C4-2B (cell line): ENCODE data around the gene SREBF2.

ENCODE experiments used
- ZFX ChIP-seq: fragments of 450-650 bp; IDR thresholded peaks from 2 replicates; pipeline ENCODE4 v1.6.1; 2017
- TF ChIP-seq, protein P1 (sequence below): fragments of 450-650 bp; conservative IDR thresholded peaks from 2 replicates; pipeline ENCODE4 v1.5.1; 2017; ENCODE audit warnings: mild to moderate bottlenecking

DNA sequence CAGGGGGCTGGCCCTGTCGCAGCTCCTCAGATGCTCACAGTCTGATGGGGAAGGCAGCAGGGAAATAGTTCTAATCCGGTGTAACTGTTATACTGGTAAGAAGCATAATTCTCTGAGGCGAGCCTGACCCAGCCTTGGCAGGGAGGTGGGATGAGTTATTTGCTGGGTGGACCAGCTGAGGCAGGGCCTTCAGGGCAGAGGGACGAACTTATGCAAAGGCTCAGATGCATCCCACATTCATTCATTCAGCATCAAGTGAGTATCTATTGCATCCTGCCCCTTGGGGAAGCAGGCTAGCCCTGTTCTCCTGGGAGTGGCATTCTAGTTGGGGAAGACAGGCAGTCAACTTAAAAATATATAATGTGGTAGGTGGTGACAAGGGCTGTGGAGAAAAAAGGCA is 13.6 kb upstream of the SREBF2 start:
- TF ChIP-seq, protein P1, sequence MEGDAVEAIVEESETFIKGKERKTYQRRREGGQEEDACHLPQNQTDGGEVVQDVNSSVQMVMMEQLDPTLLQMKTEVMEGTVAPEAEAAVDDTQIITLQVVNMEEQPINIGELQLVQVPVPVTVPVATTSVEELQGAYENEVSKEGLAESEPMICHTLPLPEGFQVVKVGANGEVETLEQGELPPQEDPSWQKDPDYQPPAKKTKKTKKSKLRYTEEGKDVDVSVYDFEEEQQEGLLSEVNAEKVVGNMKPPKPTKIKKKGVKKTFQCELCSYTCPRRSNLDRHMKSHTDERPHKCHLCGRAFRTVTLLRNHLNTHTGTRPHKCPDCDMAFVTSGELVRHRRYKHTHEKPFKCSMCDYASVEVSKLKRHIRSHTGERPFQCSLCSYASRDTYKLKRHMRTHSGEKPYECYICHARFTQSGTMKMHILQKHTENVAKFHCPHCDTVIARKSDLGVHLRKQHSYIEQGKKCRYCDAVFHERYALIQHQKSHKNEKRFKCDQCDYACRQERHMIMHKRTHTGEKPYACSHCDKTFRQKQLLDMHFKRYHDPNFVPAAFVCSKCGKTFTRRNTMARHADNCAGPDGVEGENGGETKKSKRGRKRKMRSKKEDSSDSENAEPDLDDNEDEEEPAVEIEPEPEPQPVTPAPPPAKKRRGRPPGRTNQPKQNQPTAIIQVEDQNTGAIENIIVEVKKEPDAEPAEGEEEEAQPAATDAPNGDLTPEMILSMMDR, result no peak
- no peak for TF ChIP-seq ZFX
